Small intestine (tissue), 7 donors: Measurements from ENCODE around the gene ADAMTS7. TPM values are rescaled to one million over a fixed set of nuclear protein-coding genes. Genes with fewer than 3 reads are reported as not detected.
"Not testable (repeated sequence)": the region's sequence is repeated elsewhere in the genome, so short reads cannot be mapped to it uniquely, and the experiment has no call there.

Source experiments
- DNase-seq, 2 donors: peaks; one replicate each; pipeline versions ENCODE4 v3.0.0 to v3.0.0-alpha.2; 2013
- FAIRE-seq: peaks from 2 replicates; lab custom pipeline; 2012; peaks lifted over from hg19 to GRCh38; lab: Jason Lieb, UNC
- H3K27ac ChIP-seq, 3 donors: one replicate each; pipeline ENCODE4 v1.5.1; 2013; ENCODE audit warnings: low read length in 2 of 3, mild to moderate bottlenecking in 2 of 3, control low read depth in 1 of 3, inconsistent platforms in 1 of 3, low read depth in 1 of 3, moderate library complexity in 1 of 3
- H3K27me3 ChIP-seq, 3 donors: one replicate each; pipeline ENCODE4 v1.6.1; 2013; ENCODE audit warnings: low read length in 3 of 3, inconsistent platforms in 1 of 3; ENCODE audit not compliant: control insufficient read depth in 3 of 3, insufficient read depth in 3 of 3
- H3K36me3 ChIP-seq, 3 donors: one replicate each; pipeline ENCODE4 v1.6.1; 2013; ENCODE audit warnings: low read length in 3 of 3, inconsistent platforms in 1 of 3, low read depth in 1 of 3, mild to moderate bottlenecking in 1 of 3, moderate library complexity in 1 of 3; ENCODE audit not compliant: control insufficient read depth in 3 of 3, insufficient read depth in 2 of 3
- H3K4me1 ChIP-seq, 3 donors: one replicate each; pipeline ENCODE4 v1.6.1; 2013; ENCODE audit warnings: low read length in 2 of 3, inconsistent platforms in 1 of 3, low read depth in 1 of 3, mild to moderate bottlenecking in 1 of 3, moderate library complexity in 1 of 3; ENCODE audit not compliant: control insufficient read depth in 3 of 3, insufficient read depth in 2 of 3
- H3K4me3 ChIP-seq, 3 donors: one replicate each; pipeline ENCODE4 v1.5.1; 2013; ENCODE audit warnings: low read length in 3 of 3, control low read depth in 1 of 3, inconsistent platforms in 1 of 3, low read depth in 1 of 3, mild to moderate bottlenecking in 1 of 3, moderate library complexity in 1 of 3
- H3K9me3 ChIP-seq, 2 donors: one replicate each; pipeline ENCODE4 v1.6.1; 2013; ENCODE audit warnings: low read depth in 1 of 2, low read length in 1 of 2; ENCODE audit not compliant: control insufficient read depth in 2 of 2, insufficient read depth in 1 of 2
- WGBS, 3 donors: extraction: QIAGEN DNeasy Blood & Tissue Kit; methylation state at CpG; one replicate each; pipeline ENCODE4 v1.1.7; 2013; 5-methylcytosine and 5-hydroxymethylcytosine counted together
- polyA plus RNA-seq, 4 donors: library from polyadenylated mRNA; stranded (reverse) in 3 of 4; unstranded in 1 of 4; fragments of 200-250 nt in 3 of 4; fragments of 120-200 nt in 1 of 4; gene quantifications; one replicate each; pipeline versions ENCODE4 v1.2.1 to v1.2.3, GENCODE V29; 2013
- donor health status: healthy with polysubstance abuse.
- donor health status: control.
- donor health status: control.
- donor health status: Bipolar disorder and iron deficiency.
- donor health status: healthy.

ADAMTS7 gene
- polyA plus RNA-seq, 4 donors = 0.27 to 8.8 (median 0.84) TPM; not detected in 1

DNA sequence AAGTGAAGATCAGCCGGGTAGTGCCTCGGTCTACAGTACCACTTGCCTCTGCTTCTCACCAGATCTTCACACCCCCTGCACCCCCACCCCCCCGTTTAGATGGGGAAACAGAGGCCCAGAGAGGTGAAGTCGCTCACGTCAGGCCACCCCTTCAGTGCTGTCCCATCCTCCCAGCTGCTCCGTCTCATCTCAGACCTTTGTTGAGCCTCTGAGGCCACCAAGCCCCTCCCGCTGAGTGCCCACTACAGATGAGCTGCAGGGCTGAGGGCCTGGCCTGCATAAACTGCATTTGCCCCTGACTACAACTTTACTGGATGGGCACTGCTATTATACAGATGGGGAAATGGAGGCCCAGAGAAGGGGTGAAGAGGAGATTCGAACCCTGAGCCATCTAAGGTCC is 35.8 kb downstream of the ADAMTS7 start:
- FAIRE-seq = no peak
- Histone ChIP-seq H3K27me3 (no peaks in the 10 kb centered on the region), H3K36me3 (no peaks in the 10 kb centered on the region), H3K27ac (no peak overlapping the region), H3K4me1 (no peaks in the 10 kb centered on the region), H3K4me3 (no peak overlapping the region), H3K9me3 (no peaks in the 10 kb centered on the region)
- DNase-seq = no peak
- 67 to 88% (median 77%) methylated on average over 4 to 8 of the region's 8 CpGs for WGBS, 3 donors

GRCh38 chr15:78774451-78774990 is 36.7 kb downstream of the ADAMTS7 start:
- not testable (repeated sequence) for H3K36me3 ChIP-seq, FAIRE-seq, H3K9me3 ChIP-seq, H3K27ac ChIP-seq, H3K27me3 ChIP-seq, H3K4me1 ChIP-seq, H3K4me3 ChIP-seq, DNase-seq
- WGBS, 3 donors = 79 to 87% (median 82%) methylated on average over 14 to 15 of the region's 15 CpGs

DNA sequence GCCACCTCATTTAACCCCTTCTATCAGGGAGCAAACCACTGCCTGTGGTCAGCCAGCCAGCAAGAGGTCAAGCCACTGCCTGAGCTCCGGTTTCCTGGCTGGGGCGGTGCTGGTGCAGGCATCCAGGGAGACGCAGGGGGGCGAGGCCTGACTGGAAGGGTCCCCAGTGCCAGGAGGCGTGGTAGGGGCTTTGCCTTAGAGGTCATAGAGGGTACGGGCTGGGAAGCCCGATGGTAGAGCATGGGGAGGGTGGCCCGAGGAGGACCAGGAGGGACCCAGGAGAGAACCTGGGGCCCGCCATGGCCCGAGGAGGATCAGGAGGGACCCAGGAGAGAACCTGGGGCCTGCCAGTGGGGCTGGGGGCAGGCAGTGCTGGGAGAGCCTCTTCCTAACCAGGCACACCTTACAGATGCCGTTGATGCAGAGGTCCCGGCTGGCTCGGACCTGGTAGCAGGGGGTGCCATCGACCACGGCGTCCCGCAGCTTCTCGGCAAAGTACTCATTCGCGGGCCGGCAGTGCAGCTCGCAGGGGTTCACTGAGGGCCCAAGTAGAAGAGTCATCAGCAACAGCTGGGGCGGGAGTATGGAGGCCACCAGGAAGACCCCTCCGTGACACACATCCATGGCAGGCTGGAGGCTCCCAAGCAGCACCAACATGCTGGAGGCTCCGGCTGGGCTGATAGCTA is 37.4 kb downstream of the ADAMTS7 start:
- not testable (repeated sequence) for DNase-seq, H3K9me3 ChIP-seq, H3K4me3 ChIP-seq, H3K27ac ChIP-seq, H3K36me3 ChIP-seq, H3K27me3 ChIP-seq, H3K4me1 ChIP-seq, FAIRE-seq
- WGBS, 3 donors = 80 to 92% (median 82%) methylated on average over 12 to 25 of the region's 25 CpGs

GRCh38 chr15:78772738-78773137 is 38.5 kb downstream of the ADAMTS7 start:
- Histone ChIP-seq H3K36me3 (no peaks in the 10 kb centered on the region), H3K27me3 (no peaks in the 10 kb centered on the region), H3K27ac (no peak overlapping the region), H3K9me3 (no peaks in the 10 kb centered on the region), H3K4me1 (no peaks in the 10 kb centered on the region), H3K4me3 (no peak overlapping the region)
- no peak for DNase-seq
- 64 to 81% (median 72%) methylated on average over 5 to 9 of the region's 11 CpGs for WGBS, 3 donors
- no peak for FAIRE-seq

DNA sequence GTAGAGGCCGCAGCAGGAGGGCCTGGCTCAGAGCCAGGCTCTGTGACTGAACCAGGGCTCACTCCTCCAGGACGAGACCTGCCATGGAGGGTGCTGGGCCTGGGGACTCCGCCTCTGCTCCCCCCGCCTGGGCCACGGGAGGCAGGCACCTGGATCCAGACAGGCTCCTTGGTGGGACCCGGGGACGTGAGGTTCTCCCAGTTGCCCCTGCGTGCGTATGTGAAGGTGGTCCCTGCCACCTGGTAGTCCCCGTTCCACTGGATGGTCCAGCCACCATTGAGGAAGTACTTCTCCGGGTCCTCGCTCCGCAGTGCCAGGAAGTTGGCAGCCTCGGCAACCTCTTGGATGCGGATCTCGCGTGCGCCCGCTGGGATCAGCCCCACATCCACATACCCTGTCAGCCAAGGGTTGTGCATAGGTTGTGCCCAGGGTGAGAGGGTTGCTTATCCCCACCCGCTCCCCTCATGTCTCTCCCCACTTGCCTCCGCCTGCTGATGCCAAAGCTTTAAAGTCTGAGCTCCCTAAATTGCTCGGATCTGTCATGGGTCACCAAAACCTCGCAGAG is 39.7 kb downstream of the ADAMTS7 start:
- DNase-seq, H3K4me3 ChIP-seq, H3K36me3 ChIP-seq, H3K4me1 ChIP-seq, H3K27ac ChIP-seq, H3K27me3 ChIP-seq, H3K9me3 ChIP-seq, FAIRE-seq: not testable (repeated sequence)
- 82 to 92% (median 89%) methylated on average over 19 to 23 of the region's 23 CpGs for WGBS, 3 donors

- not testable (repeated sequence) for DNase-seq, H3K4me1 ChIP-seq, H3K9me3 ChIP-seq, H3K4me3 ChIP-seq, H3K27me3 ChIP-seq, FAIRE-seq, H3K36me3 ChIP-seq, H3K27ac ChIP-seq
- WGBS, 3 donors = 79 to 89% (median 88%) methylated on average over 8 to 9 of the region's 9 CpGs
Measured at GRCh38 chr15:78771020-78771419, 40.2 kb downstream of the ADAMTS7 start.

DNA sequence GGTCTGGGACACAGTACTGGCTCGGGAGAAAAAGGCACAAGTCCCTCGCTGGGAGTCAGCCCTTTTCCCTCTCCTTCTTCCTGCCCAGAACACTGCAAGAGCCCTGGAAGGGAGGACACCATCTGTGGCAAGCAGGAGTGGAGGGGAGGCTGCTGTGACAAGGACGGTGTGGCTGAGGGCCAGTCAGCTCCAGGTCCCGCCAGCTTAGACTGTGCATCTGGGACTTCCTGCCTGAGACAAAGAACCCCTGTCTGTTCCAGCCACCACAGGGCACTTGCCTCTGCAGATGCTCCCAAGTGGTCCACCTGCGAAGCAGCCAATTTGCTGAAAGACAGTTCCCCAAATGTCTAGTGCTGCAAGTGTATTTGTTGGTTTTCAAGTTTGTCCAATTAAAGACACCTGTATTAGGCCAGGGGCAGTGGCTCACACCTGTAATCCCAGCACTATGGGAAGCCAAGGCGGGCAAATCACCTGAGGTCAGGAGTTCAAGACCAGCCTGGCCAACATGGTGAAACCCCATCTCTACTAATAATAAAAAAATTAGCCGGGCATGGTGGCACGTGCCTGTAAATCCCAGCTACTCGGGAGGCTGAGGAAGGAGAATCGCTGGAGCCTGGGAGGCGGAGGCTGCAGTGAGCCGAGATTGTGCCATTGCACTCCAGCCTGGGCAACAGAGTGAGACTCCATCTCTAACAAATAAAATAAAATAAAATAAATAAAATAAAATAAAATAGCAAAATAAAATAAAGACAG is 41.6 kb downstream of the ADAMTS7 start:
- H3K27me3 ChIP-seq, H3K4me3 ChIP-seq, FAIRE-seq, H3K36me3 ChIP-seq, H3K9me3 ChIP-seq, DNase-seq, H3K27ac ChIP-seq, H3K4me1 ChIP-seq: not testable (repeated sequence)
- 70 to 79% (median 71%) methylated on average over 10 to 12 of the region's 12 CpGs for WGBS, 3 donors

- FAIRE-seq (no peak), DNase-seq (no peak)
- no peaks in the 10 kb centered on the region for H3K4me1 ChIP-seq
- H3K4me3 ChIP-seq = no peak overlapping the region
- H3K9me3 ChIP-seq = no peaks in the 10 kb centered on the region
- WGBS, 3 donors = 75 to 84% (median 77%) methylated on average over 18 of the region's 18 CpGs
- H3K36me3 ChIP-seq = no peaks in the 10 kb centered on the region
- H3K27me3 ChIP-seq = no peaks in the 10 kb centered on the region
- no peak overlapping the region for H3K27ac ChIP-seq
Measured at GRCh38 chr15:78768531-78769408, 42.5 kb downstream of the ADAMTS7 start.
